ENCODE results near the gene PGM5.

PGM5 gene

DNA sequence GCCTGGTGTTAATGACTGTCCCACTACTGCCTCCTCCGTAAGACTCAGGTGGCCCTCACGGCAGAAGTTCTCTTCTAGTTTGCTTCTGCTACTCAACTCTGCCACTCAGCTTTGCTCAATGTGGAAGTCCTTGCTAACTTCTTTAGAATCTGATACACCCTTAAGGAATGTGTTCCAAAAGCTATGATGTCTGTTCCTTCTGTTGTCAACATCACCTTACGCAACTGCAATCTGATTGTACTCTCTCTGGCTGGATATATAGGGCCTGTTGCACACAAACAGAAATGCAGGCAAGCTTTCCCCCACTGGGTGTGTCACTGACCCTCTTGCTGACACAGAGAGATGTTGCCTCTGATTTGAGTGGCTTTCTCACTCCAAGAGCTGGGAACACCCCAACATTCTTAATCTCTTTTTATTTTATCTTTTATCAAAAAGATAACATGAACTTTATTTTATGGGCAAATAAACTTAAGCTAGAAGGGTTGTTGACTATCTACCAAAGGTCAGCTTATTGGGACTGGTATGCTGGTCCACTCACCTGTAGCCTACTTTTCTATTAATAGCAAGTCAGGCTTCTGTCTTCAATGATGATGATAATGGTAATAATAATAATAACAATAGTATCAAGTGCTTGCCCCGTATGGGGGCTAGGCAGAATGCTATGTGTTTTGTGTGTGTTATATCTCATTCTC lies 159.1 kb downstream of the PGM5 start:
- Histone ChIP-seq H3K9me3 (ENCODE audit: control insufficient read depth, insufficient read depth, low read depth, low read length) (no peaks in the 10 kb centered on the region), H3K27ac (ENCODE audit: extremely low read depth, low read depth, low read length) (no peak overlapping the region), H3K4me1 (ENCODE audit: control insufficient read depth, insufficient read depth, low read length) (no peaks in the 10 kb centered on the region), H3K36me3 (ENCODE audit: control insufficient read depth in 2 of 2, insufficient read depth in 1 of 2, low read length in 2 of 2) (no peaks in the 10 kb centered on the region), H3K4me3 (ENCODE audit: low read depth, low read length) (no peak overlapping the region)
- POLR2A ChIA-PET: no interaction called here
- TF ChIP-seq ZNF248 (tag by site-specific recombination; IDR thresholded peaks at IDR 0.05) (no peak), ZNF37A (tag by site-specific recombination; IDR thresholded peaks at IDR 0.05) (no peak)
- TF ChIP-seq, protein P1, sequence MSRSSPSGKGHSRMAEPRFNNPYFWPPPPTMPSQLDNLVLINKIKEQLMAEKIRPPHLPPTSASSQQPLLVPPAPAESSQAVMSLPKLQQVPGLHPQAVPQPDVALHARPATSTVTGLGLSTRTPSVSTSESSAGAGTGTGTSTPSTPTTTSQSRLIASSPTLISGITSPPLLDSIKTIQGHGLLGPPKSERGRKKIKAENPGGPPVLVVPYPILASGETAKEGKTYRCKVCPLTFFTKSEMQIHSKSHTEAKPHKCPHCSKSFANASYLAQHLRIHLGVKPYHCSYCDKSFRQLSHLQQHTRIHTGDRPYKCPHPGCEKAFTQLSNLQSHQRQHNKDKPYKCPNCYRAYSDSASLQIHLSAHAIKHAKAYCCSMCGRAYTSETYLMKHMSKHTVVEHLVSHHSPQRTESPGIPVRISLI (tag by site-specific recombination; IDR thresholded peaks at IDR 0.05): no peak
- TF ChIP-seq, protein P2, sequence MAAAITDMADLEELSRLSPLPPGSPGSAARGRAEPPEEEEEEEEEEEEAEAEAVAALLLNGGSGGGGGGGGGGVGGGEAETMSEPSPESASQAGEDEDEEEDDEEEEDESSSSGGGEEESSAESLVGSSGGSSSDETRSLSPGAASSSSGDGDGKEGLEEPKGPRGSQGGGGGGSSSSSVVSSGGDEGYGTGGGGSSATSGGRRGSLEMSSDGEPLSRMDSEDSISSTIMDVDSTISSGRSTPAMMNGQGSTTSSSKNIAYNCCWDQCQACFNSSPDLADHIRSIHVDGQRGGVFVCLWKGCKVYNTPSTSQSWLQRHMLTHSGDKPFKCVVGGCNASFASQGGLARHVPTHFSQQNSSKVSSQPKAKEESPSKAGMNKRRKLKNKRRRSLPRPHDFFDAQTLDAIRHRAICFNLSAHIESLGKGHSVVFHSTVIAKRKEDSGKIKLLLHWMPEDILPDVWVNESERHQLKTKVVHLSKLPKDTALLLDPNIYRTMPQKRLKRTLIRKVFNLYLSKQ (tag by site-specific recombination; IDR thresholded peaks at IDR 0.05; ENCODE audit: borderline replicate concordance): no peak
- CTCF ChIA-PET: interaction anchor here (0.7 to 1.2 kb wide), 2 partner anchors 52 to 172 kb away, joined by 3 to 4 read pairs; no protein-coding TSS in a partner anchor

GRCh38 chr9:68522131-68522530 lies 165.7 kb downstream of the PGM5 start:
- Histone ChIP-seq H3K36me3 (ENCODE audit: control insufficient read depth in 2 of 2, insufficient read depth in 1 of 2, low read length in 2 of 2) (no peaks in the 10 kb centered on the region), H3K4me1 (ENCODE audit: control insufficient read depth, insufficient read depth, low read length) (no peaks in the 10 kb centered on the region), H3K4me3 (ENCODE audit: low read depth, low read length) (no peak overlapping the region), H3K9me3 (ENCODE audit: control insufficient read depth, insufficient read depth, low read depth, low read length) (no peaks in the 10 kb centered on the region), H3K27ac (ENCODE audit: extremely low read depth, low read depth, low read length) (no peak overlapping the region)
- ChIA-PET CTCF (interaction anchor here (1.0 kb wide), 1 partner anchor 14 kb away, joined by 5 read pairs; no protein-coding TSS in a partner anchor), POLR2A (no interaction called here)
- TF ChIP-seq ZNF639 (tag by site-specific recombination; IDR thresholded peaks at IDR 0.05) (no peak), ZNF138 (tag by site-specific recombination; IDR thresholded peaks at IDR 0.05; ENCODE audit: borderline replicate concordance) (no peak), ZNF660 (tag by site-specific recombination; IDR thresholded peaks at IDR 0.05) (no peak), ZNF621 (tag by site-specific recombination; IDR thresholded peaks at IDR 0.05) (no peak), ZNF501 (tag by site-specific recombination; IDR thresholded peaks at IDR 0.05) (no peak), ZNF837 (tag by site-specific recombination; IDR thresholded peaks at IDR 0.05) (no peak), ZNF561 (tag by site-specific recombination; IDR thresholded peaks at IDR 0.05; ENCODE audit: borderline replicate concordance) (no peak), ZBTB7A (tag by site-specific recombination; IDR thresholded peaks at IDR 0.05; ENCODE audit: low read depth) (no peak), ZNF610 (tag by site-specific recombination; IDR thresholded peaks at IDR 0.05; ENCODE audit: borderline replicate concordance) (no peak), ZNF2 (tag by site-specific recombination; IDR thresholded peaks at IDR 0.05) (no peak)
- TF ChIP-seq, protein P3, sequence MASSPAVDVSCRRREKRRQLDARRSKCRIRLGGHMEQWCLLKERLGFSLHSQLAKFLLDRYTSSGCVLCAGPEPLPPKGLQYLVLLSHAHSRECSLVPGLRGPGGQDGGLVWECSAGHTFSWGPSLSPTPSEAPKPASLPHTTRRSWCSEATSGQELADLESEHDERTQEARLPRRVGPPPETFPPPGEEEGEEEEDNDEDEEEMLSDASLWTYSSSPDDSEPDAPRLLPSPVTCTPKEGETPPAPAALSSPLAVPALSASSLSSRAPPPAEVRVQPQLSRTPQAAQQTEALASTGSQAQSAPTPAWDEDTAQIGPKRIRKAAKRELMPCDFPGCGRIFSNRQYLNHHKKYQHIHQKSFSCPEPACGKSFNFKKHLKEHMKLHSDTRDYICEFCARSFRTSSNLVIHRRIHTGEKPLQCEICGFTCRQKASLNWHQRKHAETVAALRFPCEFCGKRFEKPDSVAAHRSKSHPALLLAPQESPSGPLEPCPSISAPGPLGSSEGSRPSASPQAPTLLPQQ (tag by site-specific recombination; IDR thresholded peaks at IDR 0.05): no peak
- TF ChIP-seq, protein P4, sequence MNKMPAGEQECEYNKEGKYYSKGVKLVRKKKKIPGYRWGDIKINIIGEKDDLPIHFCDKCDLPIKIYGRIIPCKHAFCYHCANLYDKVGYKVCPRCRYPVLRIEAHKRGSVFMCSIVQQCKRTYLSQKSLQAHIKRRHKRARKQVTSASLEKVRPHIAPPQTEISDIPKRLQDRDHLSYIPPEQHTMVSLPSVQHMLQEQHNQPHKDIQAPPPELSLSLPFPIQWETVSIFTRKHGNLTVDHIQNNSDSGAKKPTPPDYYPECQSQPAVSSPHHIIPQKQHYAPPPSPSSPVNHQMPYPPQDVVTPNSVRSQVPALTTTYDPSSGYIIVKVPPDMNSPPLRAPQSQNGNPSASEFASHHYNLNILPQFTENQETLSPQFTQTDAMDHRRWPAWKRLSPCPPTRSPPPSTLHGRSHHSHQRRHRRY (tag by site-specific recombination; IDR thresholded peaks at IDR 0.05): no peak
- TF ChIP-seq, protein P5, sequence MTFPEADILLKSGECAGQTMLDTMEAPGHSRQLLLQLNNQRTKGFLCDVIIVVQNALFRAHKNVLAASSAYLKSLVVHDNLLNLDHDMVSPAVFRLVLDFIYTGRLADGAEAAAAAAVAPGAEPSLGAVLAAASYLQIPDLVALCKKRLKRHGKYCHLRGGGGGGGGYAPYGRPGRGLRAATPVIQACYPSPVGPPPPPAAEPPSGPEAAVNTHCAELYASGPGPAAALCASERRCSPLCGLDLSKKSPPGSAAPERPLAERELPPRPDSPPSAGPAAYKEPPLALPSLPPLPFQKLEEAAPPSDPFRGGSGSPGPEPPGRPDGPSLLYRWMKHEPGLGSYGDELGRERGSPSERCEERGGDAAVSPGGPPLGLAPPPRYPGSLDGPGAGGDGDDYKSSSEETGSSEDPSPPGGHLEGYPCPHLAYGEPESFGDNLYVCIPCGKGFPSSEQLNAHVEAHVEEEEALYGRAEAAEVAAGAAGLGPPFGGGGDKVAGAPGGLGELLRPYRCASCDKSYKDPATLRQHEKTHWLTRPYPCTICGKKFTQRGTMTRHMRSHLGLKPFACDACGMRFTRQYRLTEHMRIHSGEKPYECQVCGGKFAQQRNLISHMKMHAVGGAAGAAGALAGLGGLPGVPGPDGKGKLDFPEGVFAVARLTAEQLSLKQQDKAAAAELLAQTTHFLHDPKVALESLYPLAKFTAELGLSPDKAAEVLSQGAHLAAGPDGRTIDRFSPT (tag by site-specific recombination; IDR thresholded peaks at IDR 0.05): no peak
- TF ChIP-seq, protein P6, sequence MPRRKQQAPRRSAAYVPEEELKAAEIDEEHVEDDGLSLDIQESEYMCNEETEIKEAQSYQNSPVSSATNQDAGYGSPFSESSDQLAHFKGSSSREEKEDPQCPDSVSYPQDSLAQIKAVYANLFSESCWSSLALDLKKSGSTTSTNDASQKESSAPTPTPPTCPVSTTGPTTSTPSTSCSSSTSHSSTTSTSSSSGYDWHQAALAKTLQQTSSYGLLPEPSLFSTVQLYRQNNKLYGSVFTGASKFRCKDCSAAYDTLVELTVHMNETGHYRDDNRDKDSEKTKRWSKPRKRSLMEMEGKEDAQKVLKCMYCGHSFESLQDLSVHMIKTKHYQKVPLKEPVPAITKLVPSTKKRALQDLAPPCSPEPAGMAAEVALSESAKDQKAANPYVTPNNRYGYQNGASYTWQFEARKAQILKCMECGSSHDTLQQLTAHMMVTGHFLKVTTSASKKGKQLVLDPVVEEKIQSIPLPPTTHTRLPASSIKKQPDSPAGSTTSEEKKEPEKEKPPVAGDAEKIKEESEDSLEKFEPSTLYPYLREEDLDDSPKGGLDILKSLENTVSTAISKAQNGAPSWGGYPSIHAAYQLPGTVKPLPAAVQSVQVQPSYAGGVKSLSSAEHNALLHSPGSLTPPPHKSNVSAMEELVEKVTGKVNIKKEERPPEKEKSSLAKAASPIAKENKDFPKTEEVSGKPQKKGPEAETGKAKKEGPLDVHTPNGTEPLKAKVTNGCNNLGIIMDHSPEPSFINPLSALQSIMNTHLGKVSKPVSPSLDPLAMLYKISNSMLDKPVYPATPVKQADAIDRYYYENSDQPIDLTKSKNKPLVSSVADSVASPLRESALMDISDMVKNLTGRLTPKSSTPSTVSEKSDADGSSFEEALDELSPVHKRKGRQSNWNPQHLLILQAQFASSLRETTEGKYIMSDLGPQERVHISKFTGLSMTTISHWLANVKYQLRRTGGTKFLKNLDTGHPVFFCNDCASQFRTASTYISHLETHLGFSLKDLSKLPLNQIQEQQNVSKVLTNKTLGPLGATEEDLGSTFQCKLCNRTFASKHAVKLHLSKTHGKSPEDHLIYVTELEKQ (tag by site-specific recombination; IDR thresholded peaks at IDR 0.05; ENCODE audit: borderline replicate concordance): no peak
